ENCODE data around the gene MOV10L1.

Gene MOV10L1

GRCh38 chr22:50115693-50116092, 25.9 kb downstream of the MOV10L1 start:
- no peaks in the 10 kb centered on the region for H3K9me3 ChIP-seq
- no peaks in the 10 kb centered on the region for H3K36me3 ChIP-seq
- DNase-seq, result no peak
- no peaks in the 10 kb centered on the region for H3K4me1 ChIP-seq
- no peak for TF ChIP-seq CTCF (IDR thresholded peaks at IDR 0.05)
- intact Hi-C loops (cut with DNase I; ENCODE audit: low total_unique reads), result no loop called here
- H3K4me3 ChIP-seq, result no peak overlapping the region
- peaks cover 0 to 21% of the 10 kb centered on the region in 2 donors for H3K27me3 ChIP-seq
- H3K27ac ChIP-seq, result no peak overlapping the region

GRCh38 chr22:50117168-50117762, 27.5 kb downstream of the MOV10L1 start:
- Histone ChIP-seq H3K27me3 (peaks cover 0 to 22% of the 10 kb centered on the region in 2 donors), H3K4me1 (no peaks in the 10 kb centered on the region), H3K27ac (no peak overlapping the region), H3K4me3 (no peak overlapping the region), H3K36me3 (no peaks in the 10 kb centered on the region), H3K9me3 (peaks cover 0 to 5% (median 3%) of the 10 kb centered on the region in 3 donors)
- no peak for DNase-seq
- no peak for TF ChIP-seq CTCF (IDR thresholded peaks at IDR 0.05)
- intact Hi-C loops (cut with DNase I; ENCODE audit: low total_unique reads), result no loop called here

GRCh38 chr22:50118129-50118528, 28.3 kb downstream of the MOV10L1 start:
- intact Hi-C loops (cut with DNase I; ENCODE audit: low total_unique reads), result no loop called here
- no peak for TF ChIP-seq CTCF (IDR thresholded peaks at IDR 0.05)

GRCh38 chr22:50118557-50119168, 28.9 kb downstream of the MOV10L1 start:
- Histone ChIP-seq H3K4me3 (no peak overlapping the region), H3K36me3 (no peaks in the 10 kb centered on the region), H3K27me3 (peaks cover 0 to 17% of the 10 kb centered on the region in 2 donors), H3K27ac (no peak overlapping the region), H3K4me1 (no peaks in the 10 kb centered on the region), H3K9me3 (peaks cover 0 to 9% (median 5%) of the 10 kb centered on the region in 3 donors)
- no peak for DNase-seq
- no peak for TF ChIP-seq CTCF (IDR thresholded peaks at IDR 0.05)
- intact Hi-C loops (cut with DNase I; ENCODE audit: low total_unique reads), result no loop called here

More at GRCh38 chr22:50118129-50118528, 28.3 kb downstream of the MOV10L1 start:
- H3K4me3 ChIP-seq, result no peak overlapping the region
- H3K27me3 ChIP-seq, result peaks cover 0 to 17% of the 10 kb centered on the region in 2 donors
- DNase-seq, result no peak
- peaks cover 0 to 5% (median 5%) of the 10 kb centered on the region in 3 donors for H3K9me3 ChIP-seq
- H3K4me1 ChIP-seq, result no peaks in the 10 kb centered on the region
- H3K27ac ChIP-seq, result no peak overlapping the region
- H3K36me3 ChIP-seq, result no peaks in the 10 kb centered on the region

- Histone ChIP-seq H3K36me3 (no peaks in the 10 kb centered on the region), H3K27ac (no peak overlapping the region), H3K27me3 (peaks cover 0 to 17% of the 10 kb centered on the region in 2 donors), H3K4me1 (no peaks in the 10 kb centered on the region), H3K4me3 (no peak overlapping the region), H3K9me3 (peaks cover 0 to 9% (median 5%) of the 10 kb centered on the region in 3 donors)
- DNase-seq, result no peak
- intact Hi-C loops (cut with DNase I; ENCODE audit: low total_unique reads), result no loop called here
- no peak for TF ChIP-seq CTCF (IDR thresholded peaks at IDR 0.05)
These were observed 29.5 kb downstream of the MOV10L1 start for GRCh38 chr22:50119169-50119767.

Measured in tibial artery (tissue), 4 donors.